HG03575 (cell line): Measurements from ENCODE around the gene CD8A.
"Not testable (repeated sequence)": the region's sequence is repeated elsewhere in the genome, so short reads cannot be mapped to it uniquely, and the experiment has no call there.

Experiments used
- ATAC-seq: cut with Tn5 transposase; IDR thresholded peaks from one replicate; pipeline ENCODE4 v1.9.1; 2021; ENCODE audit not compliant: unreplicated experiment, insufficient number of reproducible peaks, low FRiP score; ENCODE audit errors: extremely low read depth

Gene CD8A

DNA sequence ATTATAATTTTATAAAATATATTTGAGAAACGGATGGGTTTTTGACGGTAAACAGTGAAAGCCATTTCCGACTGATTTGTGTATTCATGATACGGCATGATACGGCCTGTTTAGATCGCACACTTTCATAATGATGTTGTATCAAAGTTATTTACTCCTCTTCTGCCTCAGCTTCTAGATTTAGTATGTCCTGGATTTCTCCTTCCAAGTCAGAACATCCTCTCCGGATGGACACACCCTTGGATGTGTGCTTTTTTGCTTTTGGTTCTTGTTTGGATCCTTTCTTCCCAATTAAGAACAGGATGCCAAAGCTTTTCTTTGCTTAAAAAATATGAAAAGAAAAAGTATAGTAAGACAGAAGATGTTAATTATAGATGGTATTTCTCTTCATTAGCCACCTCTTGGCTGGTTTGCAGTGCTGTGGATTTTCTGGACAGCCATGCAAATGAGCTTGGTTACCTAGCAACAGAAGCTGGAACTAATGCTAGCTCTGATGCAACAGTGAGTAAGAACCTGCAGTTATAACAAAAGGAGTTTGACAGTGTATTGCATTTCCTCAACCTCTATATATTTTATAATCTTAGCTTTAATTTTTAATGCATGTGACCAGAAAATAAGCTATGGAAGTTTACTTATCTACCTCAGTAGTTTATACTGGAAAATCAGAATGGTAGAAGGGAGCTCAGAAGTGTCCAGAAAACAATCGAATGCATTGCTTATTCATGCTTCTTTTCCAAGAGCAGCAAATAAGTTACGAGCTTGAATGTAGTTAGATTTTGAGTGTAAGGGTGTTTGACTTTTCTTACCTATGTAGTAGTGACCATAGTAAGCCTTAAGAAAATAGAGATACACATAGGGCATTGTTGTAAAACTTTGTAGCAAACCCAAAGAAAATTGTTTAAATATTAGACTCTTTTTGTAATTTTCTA lies 42.7 kb downstream of the CD8A start:
- ATAC-seq, result no peak

DNA sequence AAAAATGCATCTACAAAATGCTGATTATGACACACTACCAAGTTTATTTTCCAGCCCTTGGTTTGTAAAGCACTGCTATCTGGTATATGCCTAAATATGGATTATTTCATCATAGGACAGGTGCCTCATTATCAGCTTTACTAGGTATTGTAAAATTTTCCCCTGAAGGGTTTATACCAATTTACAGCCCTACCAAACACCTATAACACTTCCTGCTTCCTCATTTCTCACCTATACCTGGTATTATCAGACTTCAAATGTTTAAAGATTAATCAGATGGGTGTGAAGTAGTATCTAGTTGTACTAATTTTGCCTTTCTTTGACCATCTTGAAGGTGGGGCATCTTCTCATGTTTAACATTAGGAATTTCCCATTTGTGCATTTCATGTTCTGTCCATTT lies 43.8 kb downstream of the CD8A start:
- ATAC-seq, result no peak

DNA sequence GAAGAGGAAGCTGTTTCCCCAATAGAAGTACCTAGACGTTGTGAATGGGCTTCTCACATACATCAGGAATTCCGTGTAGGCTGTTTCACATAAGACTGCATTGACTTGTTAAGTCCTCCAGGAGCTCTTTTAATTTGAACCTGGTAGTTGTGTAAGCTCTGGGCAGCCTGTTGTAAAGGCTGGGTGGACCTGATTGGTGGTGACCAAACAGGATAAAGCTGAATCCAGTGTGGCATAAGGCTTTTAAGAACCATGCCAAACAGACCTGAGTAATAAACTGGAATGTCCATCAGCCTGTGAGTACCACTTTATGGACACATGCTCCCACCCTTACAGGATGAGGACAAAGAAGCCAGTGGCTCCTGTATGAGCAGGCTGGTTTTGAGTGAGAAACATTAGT lies 46.6 kb downstream of the CD8A start:
- ATAC-seq, result no peak

DNA sequence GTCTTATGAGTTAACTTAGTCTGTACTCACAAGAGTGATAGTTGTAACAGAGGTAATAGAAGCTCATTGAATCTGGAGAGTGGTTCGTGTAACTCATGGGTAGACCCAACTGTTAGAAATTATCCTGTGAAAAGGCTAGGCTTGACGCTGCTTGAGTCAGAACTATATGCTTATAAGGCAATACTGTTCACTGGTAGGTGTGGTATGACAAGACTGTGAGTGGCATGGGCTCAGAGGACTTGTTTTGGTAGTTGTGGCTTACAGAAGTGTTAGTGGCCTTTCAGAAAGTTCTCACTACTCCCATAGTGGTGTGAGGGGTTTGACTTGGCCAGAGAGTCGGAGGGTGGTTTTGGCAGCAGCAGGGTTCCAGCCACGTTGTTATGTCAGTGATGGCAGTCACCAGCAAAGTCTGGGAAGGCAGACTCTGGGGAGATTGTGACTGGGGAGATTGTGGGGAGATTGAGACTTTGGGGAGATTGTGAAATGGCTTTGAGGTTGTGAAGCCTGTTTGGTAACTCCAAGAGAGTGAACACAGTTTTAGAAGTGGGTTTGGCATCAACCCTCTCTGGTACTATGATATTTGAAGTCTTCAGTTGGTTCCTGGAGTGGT lies 48.7 kb downstream of the CD8A start:
- ATAC-seq, result not testable (repeated sequence)

DNA sequence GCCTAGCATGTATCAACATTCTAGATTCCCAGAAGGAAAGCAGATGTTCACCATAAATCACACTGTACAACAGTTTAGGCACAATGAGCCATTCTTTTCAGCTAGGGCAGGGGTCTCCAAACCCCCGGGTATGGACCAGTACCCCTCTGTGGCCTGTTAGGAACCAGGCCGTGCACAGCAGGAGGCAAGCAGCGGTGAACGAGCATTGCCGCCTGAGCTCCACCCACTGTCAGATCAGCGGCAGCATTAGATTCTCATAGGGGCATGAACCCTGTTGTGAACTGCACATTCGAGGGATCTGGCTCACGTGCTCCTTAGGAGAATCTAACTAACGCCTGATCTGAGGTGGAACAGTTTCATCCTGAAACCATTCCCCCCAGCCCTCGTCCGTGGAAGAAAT lies 50.8 kb downstream of the CD8A start:
- not testable (repeated sequence) for ATAC-seq

DNA sequence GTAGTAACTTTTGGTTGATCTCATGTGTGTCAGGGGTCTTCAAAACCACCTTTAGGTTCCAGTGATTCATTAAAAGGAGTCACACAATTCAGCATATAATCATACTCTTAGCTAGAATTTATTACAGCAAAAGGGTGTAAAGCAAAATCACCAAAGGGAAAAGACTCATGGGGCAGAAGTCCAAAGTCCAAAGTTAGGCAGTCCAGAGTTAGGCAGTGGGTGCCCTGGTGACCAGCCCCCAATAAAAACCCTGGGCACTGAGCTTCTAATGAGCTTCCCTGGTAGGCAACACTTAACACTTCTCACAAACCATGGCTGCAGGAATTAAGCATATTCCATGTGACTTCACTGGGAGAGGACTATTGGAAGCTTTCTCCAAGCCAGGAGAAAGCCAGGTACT lies 51.2 kb downstream of the CD8A start:
- not testable (repeated sequence) for ATAC-seq

DNA sequence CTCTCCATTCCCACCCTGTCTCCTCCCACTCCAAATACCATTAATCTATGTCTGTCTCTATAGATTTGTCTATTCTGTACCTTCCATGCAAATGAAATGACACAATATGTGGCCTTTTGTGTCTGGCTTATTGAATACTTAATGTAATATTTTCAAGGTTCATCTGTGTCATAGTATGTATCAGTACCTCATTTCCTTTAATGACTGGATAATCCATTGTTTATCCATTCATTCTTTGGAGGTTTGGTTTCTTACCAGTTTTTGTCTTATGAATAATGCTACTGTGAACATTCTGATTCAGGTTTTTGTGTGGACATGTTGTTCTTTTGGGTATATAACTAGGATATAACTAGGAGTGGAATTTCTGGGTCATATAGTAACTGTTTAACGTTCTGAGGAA lies 55.8 kb downstream of the CD8A start:
- not testable (repeated sequence) for ATAC-seq
